NCI-H2196 treated with DMSO at 0.1 percent for 48 hours (cell line): ENCODE results near the gene ELP6.
"Not testable (repeated sequence)": the region's sequence is repeated elsewhere in the genome, so short reads cannot be mapped to it uniquely, and the experiment has no call there.

ENCODE experiments used
- DNase-seq: peaks from one replicate; lab custom pipeline; 2025; ENCODE audit not compliant: unreplicated experiment; lab: John Stamatoyannopoulos, UW

The ELP6 gene

GRCh38 chr3:47468315-47468714 is 45.2 kb downstream of the ELP6 start:
- not testable (repeated sequence) for DNase-seq

- DNase-seq = no peak
Observed at GRCh38 chr3:47464588-47464987, 48.9 kb downstream of the ELP6 start.

GRCh38 chr3:47459534-47460085 is 53.9 kb downstream of the ELP6 start:
- not testable (repeated sequence) for DNase-seq

GRCh38 chr3:47456984-47457383 is 56.5 kb downstream of the ELP6 start:
- DNase-seq = no peak

GRCh38 chr3:47455806-47456452 is 57.6 kb downstream of the ELP6 start:
- DNase-seq = no peak

GRCh38 chr3:47452453-47453215 is 60.9 kb downstream of the ELP6 start:
- DNase-seq = no peak
